Uterus (tissue), 4 donors: Measurements from ENCODE around the gene TRPC4. TPM values are rescaled to one million over a fixed set of nuclear protein-coding genes. Genes with fewer than 3 reads are reported as not detected.

ENCODE experiments used
- DNase-seq, 2 donors: peaks; one replicate each; pipeline ENCODE4 v3.0.0-alpha.2; 2019 to 2020
- H3K27ac ChIP-seq, 2 donors: fragments of 200-600 bp; sonication (generic); 1 replicate in 1 of 2; 2 replicates in 1 of 2; pipeline ENCODE4 v1.5.1; 2016 to 2018
- H3K27me3 ChIP-seq, 2 donors: fragments of 200-600 bp; sonication (generic); one replicate each; pipeline ENCODE4 v1.5.1; 2018 to 2019; ENCODE audit warnings: control low read depth in 1 of 2
- H3K36me3 ChIP-seq, 2 donors: fragments of 200-600 bp; sonication (generic); one replicate each; pipeline ENCODE4 v1.5.1; 2019; ENCODE audit warnings: control low read depth in 1 of 2
- H3K4me1 ChIP-seq, 2 donors: fragments of 200-600 bp; sonication (generic); one replicate each; pipeline ENCODE4 v1.5.1; 2018 to 2019; ENCODE audit warnings: control low read depth in 1 of 2
- H3K4me3 ChIP-seq, 2 donors: fragments of 200-600 bp; sonication (generic); 1 replicate in 1 of 2; 2 replicates in 1 of 2; pipeline ENCODE4 v1.5.1; 2018 to 2019; ENCODE audit warnings: mild to moderate bottlenecking in 1 of 2
- H3K9me3 ChIP-seq, 2 donors: fragments of 200-600 bp; sonication (generic); one replicate each; pipeline ENCODE4 v1.5.1; 2019; ENCODE audit warnings: control low read depth in 1 of 2
- POLR2A ChIP-seq, 2 donors: fragments of 450-650 bp; IDR thresholded peaks; one replicate each; pipeline ENCODE4 v1.6.1; 2016; ENCODE audit warnings: antibody characterized with exemption in 2 of 2, mild to moderate bottlenecking in 1 of 2, moderate library complexity in 1 of 2
- intact Hi-C: fragments of 100-400 bp; cut with DNase I; formaldehyde crosslinking; loops from one replicate; pipeline ENCODE4 v1.15.1; 2023; ENCODE audit warnings: low total_unique reads
- total RNA-seq, 4 donors: library from RNA; depleted of rRNA in 3 of 4; stranded (reverse); fragments of >200 nt in 3 of 4; gene quantifications; one replicate each; pipeline versions ENCODE4 v1.1.0 to v1.2.4, GENCODE V29; 2014 to 2023
- TF ChIP-seq, protein P1 (sequence below), 4 experiments: fragments of 200-600 bp in 2 of 4; fragments of 450-650 bp in 2 of 4; sonication (generic) in 2 of 4; IDR thresholded peaks; one replicate each; pipeline ENCODE4 v1.5.1; 2016 to 2019; ENCODE audit warnings: antibody characterized with exemption in 4 of 4, mild to moderate bottlenecking in 2 of 4, moderate library complexity in 1 of 4
- donor health status: DM: yes; HTN: yes; CAD: no.

The TRPC4 gene
- total RNA-seq, 4 donors from 2014 or later = 2.4 to 13.4 (median 12.9) TPM

DNA sequence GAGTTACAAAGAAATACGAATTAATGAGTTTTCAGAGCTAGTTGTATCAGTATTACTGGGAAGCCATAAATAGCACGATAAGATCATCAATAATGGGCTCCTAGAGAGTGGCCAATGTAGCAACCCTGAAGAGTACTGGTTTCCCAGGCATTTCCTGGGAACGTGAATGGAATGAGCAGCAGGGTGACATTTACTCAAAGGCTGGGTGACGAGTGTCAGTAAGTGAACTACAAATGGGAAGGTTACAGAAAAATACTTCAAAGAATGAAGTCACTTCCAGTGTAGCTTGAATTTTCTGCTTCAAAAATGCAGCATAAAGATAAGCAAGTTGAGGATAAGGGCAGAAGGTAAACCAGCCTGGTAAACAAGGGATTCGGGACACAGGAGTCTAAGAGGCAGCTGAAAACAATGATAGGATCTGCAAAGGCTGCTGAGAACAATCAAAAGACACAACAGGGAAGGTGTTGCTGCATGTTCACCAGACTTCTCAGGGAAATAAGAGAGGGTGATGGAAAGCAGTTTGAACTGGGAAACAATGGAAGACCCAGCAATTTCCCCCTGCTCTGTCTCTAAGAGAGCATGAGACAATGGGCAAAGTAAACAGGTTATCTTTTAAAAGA, 222.4 kb downstream of the TRPC4 start:
- Histone ChIP-seq H3K9me3 (no peaks in the 10 kb centered on the region), H3K4me3 (no peak overlapping the region), H3K4me1 (no peaks in the 10 kb centered on the region), H3K36me3 (no peaks in the 10 kb centered on the region), H3K27ac (no peak overlapping the region), H3K27me3 (no peaks in the 10 kb centered on the region)
- TF ChIP-seq POLR2A (IDR thresholded peaks at IDR 0.05) = no peak
- TF ChIP-seq, protein P1, sequence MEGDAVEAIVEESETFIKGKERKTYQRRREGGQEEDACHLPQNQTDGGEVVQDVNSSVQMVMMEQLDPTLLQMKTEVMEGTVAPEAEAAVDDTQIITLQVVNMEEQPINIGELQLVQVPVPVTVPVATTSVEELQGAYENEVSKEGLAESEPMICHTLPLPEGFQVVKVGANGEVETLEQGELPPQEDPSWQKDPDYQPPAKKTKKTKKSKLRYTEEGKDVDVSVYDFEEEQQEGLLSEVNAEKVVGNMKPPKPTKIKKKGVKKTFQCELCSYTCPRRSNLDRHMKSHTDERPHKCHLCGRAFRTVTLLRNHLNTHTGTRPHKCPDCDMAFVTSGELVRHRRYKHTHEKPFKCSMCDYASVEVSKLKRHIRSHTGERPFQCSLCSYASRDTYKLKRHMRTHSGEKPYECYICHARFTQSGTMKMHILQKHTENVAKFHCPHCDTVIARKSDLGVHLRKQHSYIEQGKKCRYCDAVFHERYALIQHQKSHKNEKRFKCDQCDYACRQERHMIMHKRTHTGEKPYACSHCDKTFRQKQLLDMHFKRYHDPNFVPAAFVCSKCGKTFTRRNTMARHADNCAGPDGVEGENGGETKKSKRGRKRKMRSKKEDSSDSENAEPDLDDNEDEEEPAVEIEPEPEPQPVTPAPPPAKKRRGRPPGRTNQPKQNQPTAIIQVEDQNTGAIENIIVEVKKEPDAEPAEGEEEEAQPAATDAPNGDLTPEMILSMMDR (IDR thresholded peaks at IDR 0.05) = no peak
- intact Hi-C loops = no loop called here
- no peak for DNase-seq

DNA sequence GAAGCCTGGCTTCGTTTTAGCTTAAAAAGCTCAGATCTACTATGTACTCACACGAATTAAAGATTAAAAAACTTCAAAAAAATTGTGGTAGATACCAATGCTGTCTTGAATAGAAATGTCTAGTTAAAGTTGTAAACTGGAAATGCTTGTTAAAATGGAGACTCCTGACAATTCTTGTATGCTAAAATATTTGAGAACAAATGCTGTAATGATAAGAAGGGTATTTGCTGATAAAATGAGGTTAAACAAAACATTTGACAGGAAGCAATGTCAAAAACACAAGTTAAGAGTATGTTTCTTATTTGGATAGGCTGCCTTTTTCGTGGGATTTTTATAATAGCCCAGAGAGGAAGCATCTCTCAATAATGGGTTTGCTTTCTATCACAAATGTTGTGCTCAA, 223.0 kb downstream of the TRPC4 start:
- Histone ChIP-seq H3K27me3 (no peaks in the 10 kb centered on the region), H3K36me3 (no peaks in the 10 kb centered on the region), H3K27ac (no peak overlapping the region), H3K9me3 (no peaks in the 10 kb centered on the region), H3K4me3 (no peak overlapping the region), H3K4me1 (no peaks in the 10 kb centered on the region)
- DNase-seq = no peak
- TF ChIP-seq POLR2A (IDR thresholded peaks at IDR 0.05) = no peak
- TF ChIP-seq, protein P1 (IDR thresholded peaks at IDR 0.05) = no peak
- intact Hi-C loops = no loop called here

DNA sequence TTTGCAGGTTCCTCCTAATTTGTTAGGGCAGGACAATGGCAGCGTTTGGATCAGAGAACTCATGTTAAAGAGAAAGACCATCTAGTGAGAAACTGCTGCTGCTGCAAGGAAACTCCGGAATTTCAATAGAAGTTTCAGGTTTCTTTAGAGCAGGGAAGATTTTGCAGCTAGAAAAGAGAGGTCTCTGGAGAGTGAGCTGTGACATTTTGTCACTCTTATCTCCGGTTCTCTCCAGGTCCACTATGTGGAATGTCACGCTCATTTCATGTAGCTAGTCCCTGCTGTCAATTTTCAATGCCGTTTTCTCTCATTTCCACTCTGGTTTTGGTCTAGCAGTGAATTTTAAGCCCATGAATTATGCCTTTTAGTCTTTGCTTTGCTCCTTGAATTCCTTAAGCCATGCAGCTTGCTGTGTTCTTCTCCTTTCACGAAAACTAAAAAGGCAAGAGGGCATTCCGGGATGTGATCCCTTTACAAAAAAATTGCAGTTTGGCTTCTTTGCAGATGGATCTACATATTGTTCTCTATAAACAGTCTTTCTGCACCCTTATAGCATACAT, 224.3 kb downstream of the TRPC4 start:
- Histone ChIP-seq H3K9me3 (no peaks in the 10 kb centered on the region), H3K4me1 (no peaks in the 10 kb centered on the region), H3K4me3 (no peak overlapping the region), H3K27ac (no peak overlapping the region), H3K36me3 (no peaks in the 10 kb centered on the region), H3K27me3 (no peaks in the 10 kb centered on the region)
- no peak for TF ChIP-seq POLR2A (IDR thresholded peaks at IDR 0.05)
- TF ChIP-seq, protein P1 (IDR thresholded peaks at IDR 0.05) = no peak
- intact Hi-C loops = no loop called here
- DNase-seq = no peak

DNA sequence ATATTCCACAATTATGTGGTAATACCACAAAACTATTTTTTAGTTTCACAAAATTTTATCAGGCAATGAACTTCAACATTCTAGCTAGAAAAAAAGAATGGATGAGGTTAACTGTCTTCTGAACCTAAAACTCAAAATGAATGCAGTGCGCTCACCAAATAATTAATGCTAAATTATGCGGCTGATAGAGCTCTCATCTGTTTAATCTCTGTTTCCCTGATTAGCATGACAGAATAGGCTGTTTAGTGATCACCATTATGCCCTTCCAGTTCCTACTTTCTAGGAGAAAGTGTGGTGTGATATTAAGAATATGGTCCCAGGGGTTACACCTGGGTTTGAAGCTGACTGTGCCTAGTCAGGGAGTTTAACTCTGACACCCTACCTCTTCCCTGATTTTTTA, 228.2 kb downstream of the TRPC4 start:
- H3K27ac ChIP-seq = no peak overlapping the region
- no peaks in the 10 kb centered on the region for H3K9me3 ChIP-seq
- TF ChIP-seq, protein P1 (IDR thresholded peaks at IDR 0.05) = no peak
- TF ChIP-seq POLR2A (IDR thresholded peaks at IDR 0.05) = no peak
- DNase-seq = no peak
- intact Hi-C loops = no loop called here
- no peaks in the 10 kb centered on the region for H3K27me3 ChIP-seq
- no peak overlapping the region for H3K4me3 ChIP-seq
- no peaks in the 10 kb centered on the region for H3K4me1 ChIP-seq
- no peaks in the 10 kb centered on the region for H3K36me3 ChIP-seq

DNA sequence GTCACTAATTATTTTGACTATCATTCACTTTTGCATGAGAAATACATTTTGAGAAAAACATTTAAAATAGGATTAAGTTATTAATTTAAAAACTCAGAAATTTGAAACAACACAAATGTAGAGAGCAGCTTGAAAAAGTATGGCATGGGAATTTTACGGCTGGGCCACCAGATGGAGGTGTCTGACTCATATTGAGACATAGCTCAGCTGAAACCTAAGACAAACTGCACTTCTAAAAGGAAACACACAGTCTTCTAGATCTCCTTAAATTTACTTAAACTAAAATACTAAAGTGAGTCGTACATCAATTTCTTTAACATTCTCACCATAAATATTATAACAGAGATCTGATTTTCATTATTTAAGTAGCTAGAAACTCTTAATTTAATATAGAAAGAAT, 229.1 kb downstream of the TRPC4 start:
- Histone ChIP-seq H3K27ac (no peak overlapping the region), H3K36me3 (no peaks in the 10 kb centered on the region), H3K27me3 (no peaks in the 10 kb centered on the region), H3K4me1 (no peaks in the 10 kb centered on the region), H3K9me3 (no peaks in the 10 kb centered on the region), H3K4me3 (no peak overlapping the region)
- no peak for DNase-seq
- TF ChIP-seq, protein P1 (IDR thresholded peaks at IDR 0.05) = peak; percentile 36 to 56 (median 40)
- no peak for TF ChIP-seq POLR2A (IDR thresholded peaks at IDR 0.05)
- intact Hi-C loops = no loop called here
